Measurements from ENCODE around the gene GPA33.

The GPA33 gene

DNA sequence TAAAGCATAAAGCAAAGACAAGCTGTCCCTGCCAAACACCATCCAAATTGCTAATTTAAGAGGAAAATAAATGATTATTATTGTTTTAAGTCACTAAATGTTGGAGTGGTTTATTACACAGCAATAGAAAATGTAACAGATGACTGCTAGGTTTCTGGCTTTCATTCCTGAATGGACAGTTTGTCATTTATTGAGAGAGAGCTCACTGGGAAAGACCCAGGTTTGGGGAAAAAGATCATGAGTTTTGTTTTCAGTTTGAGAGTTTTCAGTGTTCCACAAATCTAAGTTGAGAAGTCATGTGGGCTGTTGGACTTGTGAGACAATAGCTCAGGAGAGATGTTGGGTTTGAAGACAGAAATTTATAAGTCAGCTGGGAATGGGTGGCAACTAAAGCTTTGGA, 5.4 kb downstream of the GPA33 start:
- DNase-seq = no peak

DNA sequence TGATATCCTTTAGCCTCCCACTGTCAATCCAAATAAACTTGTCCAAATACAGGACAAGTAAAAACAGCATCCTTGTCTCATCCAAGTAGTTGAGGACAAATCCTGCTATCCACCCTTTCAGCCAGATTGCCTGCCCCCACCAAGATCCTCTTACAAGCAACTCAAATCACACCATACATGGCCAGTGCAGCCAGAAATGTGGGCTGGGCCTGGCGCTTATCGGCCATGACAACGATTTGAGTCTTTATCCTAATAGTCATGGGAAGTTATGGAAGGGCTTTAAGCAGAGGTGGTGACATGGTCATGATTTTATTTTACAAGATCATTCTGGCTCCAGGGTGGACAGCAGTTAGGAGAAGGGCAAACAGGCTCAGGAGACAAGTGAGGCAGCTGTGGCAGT, 6.3 kb downstream of the GPA33 start:
- no peak for DNase-seq

DNA sequence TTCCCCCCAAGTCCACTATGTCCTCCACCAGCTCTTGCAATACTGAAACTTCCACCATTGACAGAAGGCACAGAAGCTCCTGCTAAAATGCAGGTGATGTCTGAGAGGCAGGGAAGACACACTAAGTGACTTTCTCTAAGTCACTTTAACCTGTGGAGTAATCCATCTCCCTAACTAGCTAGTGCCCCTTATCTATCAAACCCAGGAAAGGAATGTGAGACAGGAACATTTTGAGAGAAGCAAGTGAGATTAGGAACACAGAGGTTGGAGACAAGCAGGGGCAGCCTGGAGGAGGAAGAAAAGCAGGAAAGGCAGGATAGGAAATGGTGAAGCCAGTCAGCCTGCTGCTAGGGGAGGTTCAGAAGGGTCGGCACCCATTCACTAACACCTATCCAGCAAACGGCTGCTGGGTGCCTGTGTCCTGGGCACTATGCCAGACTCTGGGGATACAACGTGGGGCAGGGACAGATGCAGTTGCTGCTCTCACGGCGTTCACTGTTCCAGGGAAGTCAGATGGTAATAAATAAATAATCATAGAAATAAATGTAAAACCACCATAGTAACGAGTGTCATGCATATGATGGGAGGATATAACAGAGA, 7.0 kb downstream of the GPA33 start:
- DNase-seq = no peak

- no peak for DNase-seq
Observed at GRCh38 chr1:167082511-167083027, 7.6 kb downstream of the GPA33 start.

DNA sequence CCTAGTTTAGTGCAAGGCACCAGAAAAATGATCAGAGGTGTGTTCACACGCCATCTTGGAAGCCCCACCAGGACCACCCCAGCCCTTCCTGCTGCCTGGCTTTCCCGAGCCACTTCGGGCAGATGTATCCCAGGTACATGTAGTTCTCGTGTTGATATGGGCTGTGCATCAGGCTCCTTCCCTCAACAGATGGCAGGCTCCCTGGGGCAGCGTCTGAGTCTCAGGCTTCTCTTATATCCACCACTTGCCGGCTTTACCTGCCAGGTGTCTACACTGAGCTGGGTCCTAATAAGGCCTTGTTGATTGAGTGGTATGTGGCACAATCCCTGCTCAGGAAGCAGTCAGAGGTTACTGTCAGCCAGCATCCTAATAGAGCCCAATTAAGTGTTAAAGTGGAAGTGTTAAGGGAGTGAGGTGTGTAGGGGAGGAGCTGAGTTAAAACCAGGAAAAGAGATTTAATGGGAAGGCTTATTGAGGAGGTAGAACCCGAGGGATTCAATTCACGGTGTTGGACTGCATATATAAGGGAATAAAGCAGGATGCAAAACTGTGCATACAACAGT, 8.5 kb downstream of the GPA33 start:
- no peak for DNase-seq

- DNase-seq = no peak
Observed at GRCh38 chr1:167077868-167078210, 12.3 kb downstream of the GPA33 start.

DNA sequence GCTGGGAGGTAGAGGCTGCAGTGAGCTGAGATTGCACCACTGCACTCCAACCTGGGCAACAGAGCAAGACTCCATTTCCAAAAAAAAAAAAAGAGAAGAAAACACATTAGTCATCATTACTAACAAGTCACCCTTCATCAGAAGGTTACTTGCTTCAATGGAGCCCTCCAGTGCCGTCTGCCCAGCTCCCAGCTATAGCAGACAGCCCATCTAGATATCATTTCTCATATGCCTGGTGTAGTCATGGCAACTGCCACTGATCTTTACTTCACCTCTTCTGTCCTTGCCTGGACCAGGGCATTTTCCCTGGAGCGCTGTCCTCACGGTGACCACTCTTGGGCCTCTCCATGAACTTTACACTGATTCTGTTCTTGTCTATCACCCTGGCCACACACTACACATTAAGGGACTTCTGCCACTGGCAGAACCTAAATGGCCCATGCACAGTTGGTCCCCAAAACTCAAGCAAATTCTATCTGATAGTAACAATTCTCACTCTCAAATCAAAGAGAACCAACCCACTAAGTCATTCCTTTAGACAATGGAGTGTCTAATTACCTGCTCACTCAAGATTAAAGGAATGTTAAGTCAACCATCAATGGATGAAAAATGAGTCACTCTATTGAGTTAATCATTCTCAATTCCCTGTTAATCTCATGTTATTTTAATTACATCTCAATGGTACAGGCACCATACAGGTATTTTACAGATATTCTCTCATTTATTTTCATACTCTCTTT, 12.9 kb downstream of the GPA33 start:
- no peak for DNase-seq

- no peak for DNase-seq
Observed at GRCh38 chr1:167076136-167076710, 14.0 kb downstream of the GPA33 start.

DNA sequence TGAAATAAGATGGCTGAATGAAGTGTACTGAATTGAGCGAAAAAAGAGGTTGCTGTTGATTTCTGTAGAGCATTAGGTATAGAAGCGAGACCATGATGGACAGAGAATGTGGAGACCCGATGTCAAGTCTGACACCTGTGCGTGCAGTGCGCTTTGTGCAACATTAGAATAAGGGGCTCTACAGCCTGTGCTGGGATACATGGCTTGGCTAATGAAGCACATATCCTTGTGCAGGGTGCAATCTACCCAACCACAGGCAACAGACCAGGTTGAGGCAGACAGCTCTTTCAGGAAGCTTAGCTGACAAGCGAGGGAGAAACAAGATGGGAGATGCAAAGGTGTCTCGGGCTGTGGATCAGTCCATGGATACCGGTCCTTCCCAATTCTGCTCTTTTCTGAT, 18.9 kb downstream of the GPA33 start:
- no peak for DNase-seq

DNA sequence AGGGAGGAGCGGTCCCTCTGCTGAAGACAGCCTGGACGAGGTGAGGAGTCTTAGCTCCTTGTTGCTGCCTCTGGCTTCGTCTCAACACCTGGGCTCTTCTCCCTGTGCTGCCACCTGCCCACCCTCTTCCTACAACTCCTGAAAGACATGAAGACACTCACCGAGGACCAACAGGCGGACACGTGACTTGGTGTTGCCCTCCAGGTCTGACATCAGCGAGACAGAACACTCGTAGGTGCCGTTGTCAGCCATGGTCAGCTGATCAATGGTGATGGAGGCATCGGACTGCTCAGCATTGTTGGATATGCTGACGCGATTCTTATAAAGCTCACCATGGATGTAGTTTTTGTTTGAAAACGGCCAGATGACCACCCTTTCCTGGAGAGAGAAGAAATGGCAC, 21.4 kb downstream of the GPA33 start:
- DNase-seq = no peak

DNA sequence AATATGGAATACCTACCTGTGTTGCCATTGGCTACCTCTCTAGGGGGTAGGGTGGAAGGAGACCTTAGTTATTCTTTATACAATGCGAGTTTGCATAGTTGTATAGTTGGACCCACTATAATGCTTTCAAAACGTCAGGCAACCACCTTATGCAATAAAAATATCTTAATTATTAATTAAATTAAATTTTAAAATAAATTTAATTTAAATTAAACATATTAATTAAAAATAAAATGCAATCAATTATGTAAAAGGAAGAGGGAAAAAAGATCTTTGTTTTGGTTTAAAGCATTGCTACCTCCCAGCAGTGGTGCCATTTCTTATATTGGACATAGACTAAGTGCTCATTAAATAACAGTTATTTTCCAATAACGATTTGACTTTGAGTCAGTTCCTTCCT, 22.3 kb downstream of the GPA33 start:
- DNase-seq = no peak

GRCh38 chr1:167066333-167067122, 23.6 kb downstream of the GPA33 start:
- DNase-seq = peak; percentile 95

DNA sequence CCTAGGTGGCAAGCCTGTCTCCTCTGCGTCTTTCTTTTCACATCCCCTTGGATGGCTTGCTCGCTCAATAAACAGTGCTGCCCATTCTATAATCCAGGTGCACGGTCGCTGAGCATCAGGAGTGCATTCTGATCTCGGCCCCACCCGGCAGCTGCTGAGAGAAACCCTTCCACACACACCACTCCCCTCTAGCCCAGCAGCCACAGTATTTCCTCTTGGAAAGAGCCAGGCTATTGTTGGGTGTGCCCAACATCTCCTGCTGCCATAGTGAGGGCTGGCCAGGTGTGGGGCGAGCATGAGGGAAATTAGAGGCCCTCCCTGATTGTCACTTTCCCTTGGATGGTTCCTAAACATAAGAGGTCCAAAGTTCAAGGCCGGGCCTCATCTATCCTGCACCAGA, 24.7 kb downstream of the GPA33 start:
- no peak for DNase-seq

DNA sequence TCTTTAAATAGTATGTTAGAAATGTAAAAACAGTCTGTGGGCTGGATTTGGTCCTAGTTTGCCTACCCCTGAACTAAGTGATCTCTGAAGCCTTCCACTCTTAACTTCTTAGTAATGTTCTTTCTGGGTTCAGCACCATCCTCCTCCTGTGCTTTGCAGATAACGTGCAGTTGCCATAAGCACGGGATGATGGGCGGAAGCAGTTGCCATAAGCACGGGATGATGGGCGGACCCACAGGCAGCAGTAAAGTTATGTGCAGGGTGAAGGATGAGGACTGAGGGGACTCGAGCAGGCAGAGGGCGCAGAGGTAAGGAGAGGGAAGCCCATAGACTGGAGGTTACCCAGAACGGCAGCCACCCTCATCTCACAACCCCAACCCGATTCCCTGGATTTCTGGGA, 25.6 kb downstream of the GPA33 start:
- no peak for DNase-seq

DNA sequence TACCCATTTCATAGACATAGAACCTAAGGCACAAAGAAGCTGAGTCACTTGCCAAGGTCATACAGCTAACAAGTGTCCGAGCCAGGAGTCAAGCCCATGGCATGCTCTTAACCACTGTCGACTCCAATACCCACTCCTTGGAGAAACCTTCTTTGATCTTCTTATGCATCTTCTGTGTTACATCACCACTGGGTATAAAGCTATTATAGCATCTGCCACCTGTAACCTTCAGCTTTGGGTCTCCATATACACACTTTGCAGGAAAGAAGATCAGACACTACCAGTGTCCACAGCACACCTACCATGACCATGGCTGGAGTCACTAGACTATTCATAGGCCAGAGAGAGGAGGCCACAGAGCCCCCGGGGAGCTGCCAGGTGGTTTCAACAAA, 29.1 kb downstream of the GPA33 start:
- no peak for DNase-seq

GRCh38 chr1:167060141-167061072, 29.8 kb downstream of the GPA33 start:
- no peak for DNase-seq

DNA sequence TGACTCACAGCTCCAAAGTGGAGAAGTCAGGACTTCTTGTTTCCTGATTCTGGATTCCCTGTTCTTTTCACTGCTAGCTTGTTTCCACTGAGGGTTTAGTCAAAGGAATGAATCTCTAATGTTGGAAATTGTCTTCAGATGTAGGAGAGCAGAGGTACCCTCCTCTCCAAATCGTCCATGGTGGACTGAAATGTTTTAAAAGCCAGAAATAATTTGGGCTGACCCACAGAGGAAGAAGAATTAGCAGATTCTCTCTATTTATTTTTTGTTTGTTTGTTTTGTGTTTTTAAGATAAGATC, 30.4 kb downstream of the GPA33 start:
- no peak for DNase-seq

DNA sequence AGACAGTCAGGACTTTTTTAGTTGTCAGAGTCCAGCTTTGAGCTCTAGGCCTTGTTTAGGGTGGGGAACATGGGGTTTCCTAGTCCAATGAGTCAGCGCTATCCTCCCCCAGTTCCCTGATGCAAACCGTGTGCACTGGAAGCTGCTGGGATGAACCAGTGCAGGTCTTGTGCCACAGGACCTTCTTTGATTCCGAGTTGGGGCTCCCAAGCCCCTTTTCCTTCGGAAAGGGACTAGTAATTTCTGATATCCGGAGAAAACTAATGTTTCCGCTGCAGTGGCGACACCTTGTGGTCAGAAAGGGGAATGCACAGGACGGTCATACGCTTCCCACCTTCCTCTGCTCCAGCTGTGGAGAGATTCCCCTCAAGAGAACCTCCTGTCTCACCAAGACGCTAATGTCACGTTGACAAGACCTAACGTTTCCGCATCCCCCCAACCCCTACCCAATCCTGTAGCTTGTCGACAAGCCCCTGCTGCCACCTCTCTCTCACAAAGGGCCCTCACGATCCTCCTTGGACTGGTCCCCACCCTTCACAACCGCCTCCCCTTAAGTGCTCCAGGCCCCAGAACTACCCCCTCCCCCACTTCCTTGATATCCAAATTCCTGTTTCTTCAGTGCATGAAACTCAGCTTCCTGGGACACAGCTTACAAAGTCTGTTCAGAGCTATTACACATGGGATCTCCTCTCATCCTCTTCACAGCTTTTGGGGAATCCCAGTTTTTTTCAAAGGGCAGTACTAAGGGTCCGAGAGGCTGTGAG, 30.9 kb downstream of the GPA33 start:
- peak; percentile 93 for DNase-seq

GRCh38 chr1:167057241-167057688, 32.9 kb downstream of the GPA33 start:
- no peak for DNase-seq

DNA sequence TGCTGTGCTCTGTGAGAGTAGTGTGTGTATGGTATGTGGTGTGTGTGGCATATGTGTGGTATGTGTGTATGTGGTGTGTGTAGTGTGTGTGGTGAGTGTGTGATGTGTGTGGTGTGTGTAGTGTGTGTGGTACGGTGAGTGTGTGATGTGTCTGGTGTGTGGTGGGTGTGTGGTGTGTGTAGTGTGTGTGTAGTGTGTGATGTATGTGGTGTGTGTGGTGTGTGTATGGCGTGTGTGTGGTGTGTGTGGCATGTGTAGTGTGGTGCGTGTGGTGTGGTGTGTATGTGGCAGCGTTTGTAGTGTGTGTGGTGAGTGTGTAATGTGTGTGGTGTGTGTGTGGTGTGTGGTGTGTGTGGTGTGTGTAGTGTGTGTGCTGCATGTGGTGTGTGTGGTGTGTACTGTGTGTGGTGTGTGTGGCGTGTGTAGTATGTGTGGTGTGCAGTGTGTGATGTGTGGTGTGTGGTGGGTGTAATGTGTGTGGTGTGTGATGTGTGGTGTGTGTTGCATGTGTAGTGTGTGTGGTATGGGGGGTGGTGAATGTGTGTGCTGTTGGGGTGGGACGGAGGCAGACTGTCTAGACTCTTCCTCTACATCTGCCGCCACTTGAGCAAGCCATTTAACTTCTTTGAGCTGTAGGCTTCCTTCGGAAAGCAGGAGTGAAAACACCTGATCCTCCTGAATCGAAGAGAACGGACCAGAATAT, 33.5 kb downstream of the GPA33 start:
- no peak for DNase-seq
